ENCODE results near the gene TM4SF4. TPM values are rescaled to one million over a fixed set of nuclear protein-coding genes. Genes with fewer than 3 reads are reported as not detected.

TM4SF4 gene, protein sequence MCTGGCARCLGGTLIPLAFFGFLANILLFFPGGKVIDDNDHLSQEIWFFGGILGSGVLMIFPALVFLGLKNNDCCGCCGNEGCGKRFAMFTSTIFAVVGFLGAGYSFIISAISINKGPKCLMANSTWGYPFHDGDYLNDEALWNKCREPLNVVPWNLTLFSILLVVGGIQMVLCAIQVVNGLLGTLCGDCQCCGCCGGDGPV
- not detected for total RNA-seq

DNA sequence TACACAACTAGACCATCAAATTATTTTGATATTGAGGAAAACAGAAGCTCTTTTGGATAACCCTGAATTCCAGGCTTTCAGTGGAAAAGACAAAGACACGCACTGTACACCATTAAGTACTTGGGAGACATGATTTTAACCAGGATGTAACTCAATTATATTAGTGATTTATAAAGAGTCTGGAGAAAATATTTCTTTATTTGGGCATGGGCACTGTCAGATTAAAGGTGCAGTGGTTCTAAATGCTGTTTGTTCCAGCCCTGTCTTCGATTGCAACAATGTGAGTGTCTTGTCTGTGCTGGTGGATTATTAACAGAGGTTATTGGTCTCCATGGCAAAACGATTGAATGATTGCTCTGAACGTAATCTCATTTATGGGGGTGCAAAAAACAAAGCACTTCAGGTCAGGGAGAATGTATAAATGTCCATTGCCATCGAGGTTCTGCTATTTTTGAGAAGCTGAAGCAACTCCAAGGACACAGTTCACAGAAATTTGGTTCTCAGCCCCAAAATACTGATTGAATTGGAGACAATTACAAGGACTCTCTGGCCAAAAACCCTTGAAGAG is at the start of gene TM4SF4:
TSS of gene TM4SF4 (plus strand) at position 448 of the 568 bp plus-strand sequence. CDS start 181 bp downstream, outside the sequence.
- no peak for DNase-seq (ENCODE audit: low spot score)
- Histone ChIP-seq H3K27me3 (no peaks in the 10 kb centered on the region), H3K4me3 (no peak within 1 kb of the TSS), H3K4me1 (peaks cover 0 to 14% of the 10 kb centered on the region in 2 donors), H3K9me3 (no peaks in the 10 kb centered on the region), H3K36me3 (no peaks in the 10 kb centered on the region), H3K27ac (no peak within 1 kb of the TSS)
- TF ChIP-seq, protein P1, sequence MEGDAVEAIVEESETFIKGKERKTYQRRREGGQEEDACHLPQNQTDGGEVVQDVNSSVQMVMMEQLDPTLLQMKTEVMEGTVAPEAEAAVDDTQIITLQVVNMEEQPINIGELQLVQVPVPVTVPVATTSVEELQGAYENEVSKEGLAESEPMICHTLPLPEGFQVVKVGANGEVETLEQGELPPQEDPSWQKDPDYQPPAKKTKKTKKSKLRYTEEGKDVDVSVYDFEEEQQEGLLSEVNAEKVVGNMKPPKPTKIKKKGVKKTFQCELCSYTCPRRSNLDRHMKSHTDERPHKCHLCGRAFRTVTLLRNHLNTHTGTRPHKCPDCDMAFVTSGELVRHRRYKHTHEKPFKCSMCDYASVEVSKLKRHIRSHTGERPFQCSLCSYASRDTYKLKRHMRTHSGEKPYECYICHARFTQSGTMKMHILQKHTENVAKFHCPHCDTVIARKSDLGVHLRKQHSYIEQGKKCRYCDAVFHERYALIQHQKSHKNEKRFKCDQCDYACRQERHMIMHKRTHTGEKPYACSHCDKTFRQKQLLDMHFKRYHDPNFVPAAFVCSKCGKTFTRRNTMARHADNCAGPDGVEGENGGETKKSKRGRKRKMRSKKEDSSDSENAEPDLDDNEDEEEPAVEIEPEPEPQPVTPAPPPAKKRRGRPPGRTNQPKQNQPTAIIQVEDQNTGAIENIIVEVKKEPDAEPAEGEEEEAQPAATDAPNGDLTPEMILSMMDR (IDR thresholded peaks at IDR 0.05) = no peak

DNA sequence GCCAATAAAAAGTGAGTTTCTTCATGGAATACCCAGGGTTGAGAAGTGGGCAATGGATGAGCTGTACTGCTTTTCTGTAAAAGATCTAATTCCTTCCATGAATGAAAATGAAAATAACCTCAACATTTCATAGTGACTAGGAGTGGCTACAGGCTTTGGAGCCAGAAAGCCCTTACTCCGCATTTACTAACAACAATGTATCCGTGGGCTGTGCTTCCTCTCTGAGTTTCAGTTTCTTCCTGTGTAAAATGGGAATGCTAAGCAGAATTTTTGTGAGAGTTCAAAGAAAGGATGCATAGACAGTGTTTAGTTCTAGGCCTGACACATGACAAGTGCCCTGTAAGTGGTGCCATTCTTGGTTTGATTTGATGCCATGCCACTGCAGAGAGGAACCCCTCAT is 49.6 kb upstream of the TM4SF4 start:
- Histone ChIP-seq H3K4me1 (peaks cover 0 to 3% of the 10 kb centered on the region in 2 donors), H3K4me3 (no peak overlapping the region), H3K9me3 (no peaks in the 10 kb centered on the region), H3K27me3 (no peaks in the 10 kb centered on the region), H3K36me3 (no peaks in the 10 kb centered on the region), H3K27ac (no peak overlapping the region)
- TF ChIP-seq, protein P1 (IDR thresholded peaks at IDR 0.05) = no peak
- no peak for DNase-seq (ENCODE audit: low spot score)

DNA sequence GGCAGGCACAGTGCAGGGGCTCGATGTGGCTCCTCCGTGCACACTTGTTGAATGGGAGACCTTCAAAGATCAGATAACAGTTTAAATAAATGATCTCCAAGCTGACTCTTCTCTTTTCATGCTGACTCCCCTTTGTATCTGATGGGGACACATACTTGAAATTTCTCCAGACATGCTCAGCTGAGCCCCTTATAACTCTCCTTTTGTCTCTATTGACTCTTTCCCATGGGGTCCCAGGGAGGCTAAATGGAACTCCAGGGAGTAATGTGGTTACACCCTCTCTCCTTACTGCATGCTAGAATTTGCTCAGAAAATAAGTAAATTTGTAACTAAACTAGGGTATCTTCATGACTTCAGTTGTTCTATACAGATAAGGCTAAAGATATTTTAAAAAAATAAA is 48.2 kb upstream of the TM4SF4 start:
- Histone ChIP-seq H3K36me3 (no peaks in the 10 kb centered on the region), H3K9me3 (no peaks in the 10 kb centered on the region), H3K27ac (no peak overlapping the region), H3K27me3 (no peaks in the 10 kb centered on the region), H3K4me3 (no peak overlapping the region), H3K4me1 (peaks cover 0 to 3% of the 10 kb centered on the region in 2 donors)
- no peak for DNase-seq (ENCODE audit: low spot score)
- TF ChIP-seq, protein P1 (IDR thresholded peaks at IDR 0.05) = no peak

DNA sequence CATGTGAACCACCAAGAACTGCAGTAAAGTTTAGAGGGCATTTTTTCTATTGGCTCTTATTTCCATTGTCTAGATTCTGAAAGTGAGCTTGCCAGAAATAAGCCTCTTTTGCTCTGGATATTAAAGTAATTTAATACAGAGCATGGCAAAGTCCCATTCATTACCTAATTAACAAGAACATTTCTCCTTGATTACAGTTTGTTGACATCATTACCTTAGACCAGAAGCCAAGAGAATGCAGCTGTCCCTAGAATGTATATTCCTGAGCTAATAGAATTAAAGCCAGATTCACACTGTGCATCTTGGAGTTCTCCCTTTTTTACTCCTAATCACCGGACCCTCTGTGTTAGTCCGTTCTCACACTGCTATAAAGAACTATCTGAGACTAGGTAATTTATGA is 46.4 kb upstream of the TM4SF4 start:
- DNase-seq (ENCODE audit: low spot score) = no peak
- Histone ChIP-seq H3K4me1 (peaks cover 0 to 3% of the 10 kb centered on the region in 2 donors), H3K36me3 (no peaks in the 10 kb centered on the region), H3K9me3 (no peaks in the 10 kb centered on the region), H3K27ac (no peak overlapping the region), H3K27me3 (no peaks in the 10 kb centered on the region), H3K4me3 (no peak overlapping the region)
- TF ChIP-seq, protein P1 (IDR thresholded peaks at IDR 0.05) = no peak

DNA sequence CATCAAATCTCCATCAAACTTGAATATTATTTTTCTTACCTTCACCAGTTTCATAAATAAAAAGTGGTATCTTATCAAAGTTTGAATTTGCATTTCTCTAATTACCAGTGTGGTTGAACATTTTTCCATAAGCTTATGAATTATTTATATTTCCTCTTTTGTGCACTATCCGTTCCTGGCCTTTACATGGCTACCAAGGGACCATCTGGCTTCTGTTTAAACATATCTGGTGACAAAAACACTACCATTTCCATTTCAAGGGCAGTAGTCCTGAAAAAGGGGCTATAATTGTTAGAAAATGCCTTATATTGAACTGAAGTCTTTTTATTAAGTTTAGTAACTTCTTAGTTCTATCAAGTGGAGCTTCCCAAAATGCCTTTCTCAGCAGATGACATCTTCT is 44.3 kb upstream of the TM4SF4 start:
- Histone ChIP-seq H3K9me3 (no peaks in the 10 kb centered on the region), H3K27ac (no peak overlapping the region), H3K27me3 (no peaks in the 10 kb centered on the region), H3K36me3 (no peaks in the 10 kb centered on the region), H3K4me3 (no peak overlapping the region), H3K4me1 (peaks cover 0 to under 1% of the 10 kb centered on the region in 2 donors)
- no peak for DNase-seq (ENCODE audit: low spot score)
- TF ChIP-seq, protein P1 (IDR thresholded peaks at IDR 0.05) = no peak

DNA sequence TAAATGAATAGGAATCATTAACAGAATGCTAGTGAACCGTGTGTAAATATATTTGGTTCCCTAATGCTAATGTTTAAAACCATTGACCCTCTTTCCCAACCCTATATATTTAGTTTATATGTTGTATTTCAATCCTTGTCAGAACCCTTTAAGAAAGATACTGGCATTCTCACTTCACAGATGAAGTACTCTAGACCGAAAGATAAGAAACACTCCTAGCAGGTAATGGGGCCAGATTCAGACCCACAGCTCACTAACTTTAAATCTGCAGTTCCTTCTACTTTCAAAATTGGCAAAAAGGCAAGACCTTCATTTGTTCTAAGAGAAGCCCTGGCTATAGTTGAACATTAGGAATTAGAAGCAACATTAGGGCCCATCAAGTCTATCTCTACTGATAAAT is 42.3 kb upstream of the TM4SF4 start:
- no peaks in the 10 kb centered on the region for H3K36me3 ChIP-seq

More for the DNA sequence above, 42.3 kb upstream of the TM4SF4 start:
- Histone ChIP-seq H3K4me3 (no peak overlapping the region), H3K4me1 (no peaks in the 10 kb centered on the region), H3K27ac (no peak overlapping the region), H3K27me3 (no peaks in the 10 kb centered on the region), H3K9me3 (no peaks in the 10 kb centered on the region)
- TF ChIP-seq, protein P1 (IDR thresholded peaks at IDR 0.05) = no peak
- no peak for DNase-seq (ENCODE audit: low spot score)
